H1 (cell line): ENCODE data around the gene EXOG. TPM values are rescaled to one million over a fixed set of nuclear protein-coding genes. Genes with fewer than 3 reads are reported as not detected.

Experiments
- EP300 ChIP-seq, 2 experiments: IDR thresholded peaks; 1 replicate in 1 of 2; 2 replicates in 1 of 2; pipeline ENCODE4 v1.6.1; 2011 to 2012; ENCODE audit warnings: low read depth in 2 of 2, low read length in 2 of 2, mild to moderate bottlenecking in 2 of 2, borderline replicate concordance in 1 of 2, inconsistent platforms in 1 of 2, moderate library complexity in 1 of 2
- EZH2 ChIP-seq: fragments of 200-600 bp; sonication (generic); IDR thresholded peaks from 2 replicates; pipeline ENCODE4 v1.7.1; 2012; ENCODE audit warnings: low read depth, mild to moderate bottlenecking, moderate library complexity, low read length, inconsistent platforms; ENCODE audit not compliant: severe bottlenecking
- KDM4A ChIP-seq: IDR thresholded peaks from one replicate; pipeline ENCODE4 v1.7.1; 2012; ENCODE audit warnings: low read depth, mild to moderate bottlenecking, moderate library complexity, low read length, inconsistent platforms; ENCODE audit not compliant: severe bottlenecking
- MAFK ChIP-seq: IDR thresholded peaks from 2 replicates; pipeline ENCODE4 v1.6.1; 2012; ENCODE audit warnings: low read depth, mild to moderate bottlenecking, improper control_type of control experiment, low read length
- SIN3A ChIP-seq, 2 experiments: IDR thresholded peaks in 1 of 2; conservative IDR thresholded peaks in 1 of 2; 2 replicates each; pipeline ENCODE4 v1.6.1; 2011 to 2012; ENCODE audit warnings: low read length in 2 of 2, improper control_type of control experiment in 1 of 2, low read depth in 1 of 2, mild to moderate bottlenecking in 1 of 2
- polyA plus RNA-seq, 7 experiments: library from polyadenylated mRNA; depleted of rRNA in 3 of 7; stranded (reverse) in 5 of 7; unstranded in 2 of 7; fragments of >200 nt in 5 of 7; fragments of 200-250 nt in 2 of 7; gene quantifications; 1 replicate in 5 of 7; 2 replicates in 1 of 7; 4 replicates in 1 of 7; pipeline versions ENCODE4 v1.2.1 to v1.2.3, GENCODE V29; 2011 to 2013; ENCODE audit warnings: missing spikeins in 2 of 7, mixed read lengths in 2 of 7
- total RNA-seq: library from RNA; stranded (reverse); fragmentation: NEBNext Ultra II Directional; extraction: Animal tissue kit (Norgen Biotek cat#: 25700); gene quantifications from 2 replicates; pipeline ENCODE4 v1.2.1, GENCODE V29; 2021
- TF ChIP-seq, protein P1 (sequence below): IDR thresholded peaks from 2 replicates; pipeline ENCODE4 v1.6.1; 2011; ENCODE audit warnings: low read length, improper control_type of control experiment
- TF ChIP-seq, protein P2 (sequence below): IDR thresholded peaks from 2 replicates; pipeline ENCODE4 v1.6.1; 2011; ENCODE audit warnings: low read depth, mild to moderate bottlenecking, low read length; ENCODE audit not compliant: insufficient read depth

EXOG gene
- total and polyA plus RNA-seq, 2 of the 8 experiments (the other 6 are each of a cell fraction or from before 2014, with no cell fraction given) = 7.2 to 12.9 TPM

DNA sequence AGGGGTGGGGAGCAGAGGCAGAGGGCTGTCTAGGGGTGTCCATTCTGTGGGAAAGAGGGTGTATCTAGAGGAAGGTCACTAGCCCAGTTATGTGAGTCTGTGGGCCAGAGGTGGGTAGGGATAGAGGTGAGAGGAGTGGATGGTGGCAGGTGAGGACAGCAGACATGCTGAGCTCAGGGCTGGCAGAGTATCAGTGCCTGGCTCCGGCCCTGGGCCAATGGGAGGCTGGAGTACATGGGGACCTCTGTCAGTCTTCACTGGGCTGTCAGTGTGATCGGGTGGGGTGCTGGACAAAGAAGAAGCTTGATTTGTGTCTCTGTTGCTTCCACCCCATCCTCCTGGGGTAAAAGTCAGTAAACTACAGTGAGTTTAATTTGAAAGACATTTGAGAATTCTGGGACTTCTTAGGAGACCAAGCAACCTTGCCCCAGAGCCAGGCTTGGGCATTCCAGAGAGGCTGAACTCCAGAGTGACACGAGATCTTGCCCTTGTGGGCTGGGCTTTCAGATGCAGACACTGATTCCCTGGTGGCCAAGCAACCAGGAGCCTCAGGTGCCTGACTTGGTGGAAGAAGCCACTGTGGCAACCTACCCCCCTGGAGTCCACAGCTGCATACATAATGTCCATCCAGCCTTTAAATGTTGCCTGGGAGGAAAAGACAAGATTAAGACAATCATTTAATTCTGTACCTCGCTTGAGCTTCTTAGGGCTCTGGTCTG, 60.7 kb downstream of the EXOG start (continued):
- TF ChIP-seq MAFK (no peak), KDM4A (no peak), EP300 (IDR thresholded peaks at IDR 0.05; ENCODE audit: borderline replicate concordance in 1 of 2, low read depth in 2 of 2, low read length in 2 of 2) (no peak), SIN3A (conservative IDR thresholded peaks at IDR 0.05 in 1 of 2, IDR thresholded peaks at IDR 0.05 in 1 of 2; ENCODE audit: low read depth in 1 of 2, low read length in 2 of 2) (no peak), EZH2 (no peak)
- TF ChIP-seq, protein P1, sequence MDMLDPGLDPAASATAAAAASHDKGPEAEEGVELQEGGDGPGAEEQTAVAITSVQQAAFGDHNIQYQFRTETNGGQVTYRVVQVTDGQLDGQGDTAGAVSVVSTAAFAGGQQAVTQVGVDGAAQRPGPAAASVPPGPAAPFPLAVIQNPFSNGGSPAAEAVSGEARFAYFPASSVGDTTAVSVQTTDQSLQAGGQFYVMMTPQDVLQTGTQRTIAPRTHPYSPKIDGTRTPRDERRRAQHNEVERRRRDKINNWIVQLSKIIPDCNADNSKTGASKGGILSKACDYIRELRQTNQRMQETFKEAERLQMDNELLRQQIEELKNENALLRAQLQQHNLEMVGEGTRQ = no peak
- TF ChIP-seq, protein P2, sequence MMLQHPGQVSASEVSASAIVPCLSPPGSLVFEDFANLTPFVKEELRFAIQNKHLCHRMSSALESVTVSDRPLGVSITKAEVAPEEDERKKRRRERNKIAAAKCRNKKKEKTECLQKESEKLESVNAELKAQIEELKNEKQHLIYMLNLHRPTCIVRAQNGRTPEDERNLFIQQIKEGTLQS = no peak
